ENCODE data around the gene WDR70.
"Not testable (repeated sequence)": the region's sequence is repeated elsewhere in the genome, so short reads cannot be mapped to it uniquely, and the experiment has no call there.

WDR70 gene

GRCh38 chr5:37654566-37654965 lies 275.4 kb downstream of the WDR70 start:
- DNase-seq: not testable (repeated sequence)

- DNase-seq: no peak
Observed at GRCh38 chr5:37657046-37657445, 277.9 kb downstream of the WDR70 start.

GRCh38 chr5:37658440-37658839 lies 279.3 kb downstream of the WDR70 start:
- no peak for DNase-seq

GRCh38 chr5:37660319-37660718 lies 281.2 kb downstream of the WDR70 start:
- no peak for DNase-seq

GRCh38 chr5:37661227-37661920 lies 282.3 kb downstream of the WDR70 start:
- no peak for DNase-seq

GRCh38 chr5:37661951-37662350 lies 282.8 kb downstream of the WDR70 start:
- DNase-seq: no peak

GRCh38 chr5:37662362-37662761 lies 283.2 kb downstream of the WDR70 start:
- DNase-seq: no peak

- DNase-seq: no peak
Observed at GRCh38 chr5:37662789-37663485, 283.8 kb downstream of the WDR70 start.

- no peak for DNase-seq
Observed at GRCh38 chr5:37663538-37663937, 284.4 kb downstream of the WDR70 start.

- no peak for DNase-seq
Observed at GRCh38 chr5:37664551-37664950, 285.4 kb downstream of the WDR70 start.

- no peak for DNase-seq
Observed at GRCh38 chr5:37665272-37665671, 286.2 kb downstream of the WDR70 start.

GRCh38 chr5:37665889-37666288 lies 286.8 kb downstream of the WDR70 start:
- DNase-seq: no peak

- DNase-seq: no peak
Observed at GRCh38 chr5:37667430-37667829, 288.3 kb downstream of the WDR70 start.

- DNase-seq: no peak
Observed at GRCh38 chr5:37667846-37668245, 288.7 kb downstream of the WDR70 start.

GRCh38 chr5:37668524-37669047 lies 289.5 kb downstream of the WDR70 start:
- DNase-seq: no peak

- DNase-seq: peak in 1 of 5 experiments; percentile 70
Observed at GRCh38 chr5:37672118-37672588, 293.0 kb downstream of the WDR70 start.

- not testable (repeated sequence) for DNase-seq
Observed at GRCh38 chr5:37674361-37674760, 295.2 kb downstream of the WDR70 start.

- not testable (repeated sequence) for DNase-seq
Observed at GRCh38 chr5:37679326-37679725, 300.2 kb downstream of the WDR70 start.

GRCh38 chr5:37679903-37680302 lies 300.8 kb downstream of the WDR70 start:
- DNase-seq: not testable (repeated sequence)

- no peak for DNase-seq
Observed at GRCh38 chr5:37683072-37683471, 304.0 kb downstream of the WDR70 start.

- no peak for DNase-seq
Observed at GRCh38 chr5:37685211-37685610, 306.1 kb downstream of the WDR70 start.

GRCh38 chr5:37685816-37686215 lies 306.7 kb downstream of the WDR70 start:
- no peak for DNase-seq

GRCh38 chr5:37688925-37689324 lies 309.8 kb downstream of the WDR70 start:
- DNase-seq: not testable (repeated sequence)

GRCh38 chr5:37694333-37694732 lies 315.2 kb downstream of the WDR70 start:
- not testable (repeated sequence) for DNase-seq
